GM12878 (cell line): ENCODE data around the gene DMD. TPM values are rescaled to one million over a fixed set of nuclear protein-coding genes. Genes with fewer than 3 reads are reported as not detected.

Source experiments
- ATAC-seq: fragments of 200-7000 bp; cut with Tn5 transposase; 3 replicates; pipeline ENCODE4 v1.9.1; 2020; ENCODE audit warnings: mild to moderate bottlenecking, moderate library complexity
- BruUV-seq: library from RNA; stranded (reverse); fragments of 400-500 nt; replicated peaks from 2 replicates; lab custom pipeline; 2021; lab: Mats Ljungman, UMichigan
- CTCF ChIA-PET: fragments of 300-600 bp; sonication (Branson Sonifier 250); formaldehyde crosslinking; extraction: SDS; loops from one replicate; lab custom pipeline; 2021; ENCODE audit warnings: inconsistent platforms; lab: Yijun Ruan, JAX
- POLR2A ChIA-PET: fragments of 350-600 bp; formaldehyde crosslinking; extraction: SDS; loops from one replicate; lab custom pipeline; 2021; ENCODE audit warnings: inconsistent platforms; lab: Charles Lee
- RAD21 ChIA-PET: fragments of 300-600 bp; sonication (Branson Sonifier 250); formaldehyde crosslinking; loops from one replicate; lab custom pipeline; 2023; ENCODE audit warnings: antibody characterized with exemption; ENCODE audit not compliant: unreplicated experiment; lab: Charles Lee
- SMC1A ChIA-PET: fragments of 300-600 bp; sonication (Branson Sonifier 250); formaldehyde crosslinking; loops from one replicate; lab custom pipeline; 2023; ENCODE audit not compliant: unreplicated experiment, uncharacterized antibody; lab: Charles Lee
- DNase-seq: peaks from one replicate; pipeline ENCODE4 v3.0.0-alpha.2; 2011; ENCODE audit warnings: low read depth, low spot score
- FAIRE-seq: peaks from 3 replicates; lab custom pipeline; 2011; peaks lifted over from hg19 to GRCh38; lab: Jason Lieb, UNC
- H2AFZ ChIP-seq: 2 replicates; pipeline ENCODE4 v1.6.0; 2011; ENCODE audit warnings: low read depth, low read length, control low read depth; ENCODE audit not compliant: control insufficient read depth
- H3K27ac ChIP-seq: 2 replicates; pipeline ENCODE4 v1.5.1; 2011; ENCODE audit warnings: control low read depth; ENCODE audit not compliant: control insufficient read depth, insufficient read depth
- H3K27me3 ChIP-seq, 2 experiments: replicated peaks in 1 of 2; 2 replicates each; pipeline versions ENCODE4 v1.6.0 to v1.6.1; 2011; ENCODE audit warnings: low read length in 1 of 2; ENCODE audit not compliant: control insufficient read depth in 2 of 2, insufficient read depth in 2 of 2
- H3K36me3 ChIP-seq, 2 experiments: 2 replicates each; pipeline ENCODE4 v1.5.1; 2011; ENCODE audit warnings: low read length in 1 of 2; ENCODE audit not compliant: control insufficient read depth in 2 of 2, insufficient read depth in 2 of 2
- H3K4me1 ChIP-seq: 2 replicates; pipeline ENCODE4 v1.6.1; 2011; ENCODE audit warnings: mild to moderate bottlenecking, low read length, moderate library complexity, mixed read lengths; ENCODE audit not compliant: control insufficient read depth, insufficient read depth
- H3K4me2 ChIP-seq: 2 replicates; pipeline ENCODE4 v1.6.0; 2011; ENCODE audit warnings: control low read depth; ENCODE audit not compliant: control insufficient read depth, insufficient read depth
- H3K4me3 ChIP-seq: fragments of 200-600 bp; sonication (generic); 2 replicates; pipeline ENCODE4 v1.5.1; 2016
- H3K79me2 ChIP-seq: 2 replicates; pipeline ENCODE4 v1.6.0; 2011; ENCODE audit warnings: low read length; ENCODE audit not compliant: control insufficient read depth, insufficient read depth
- H3K9ac ChIP-seq: 2 replicates; pipeline ENCODE4 v1.8.0; 2011; ENCODE audit warnings: low read length, control low read depth, mixed read lengths; ENCODE audit not compliant: control insufficient read depth, insufficient read depth
- H3K9me3 ChIP-seq: replicated peaks from 3 replicates; pipeline ENCODE4 v1.5.1; 2011; ENCODE audit warnings: mild to moderate bottlenecking, low read length; ENCODE audit not compliant: control insufficient read depth, insufficient read depth
- H4K20me1 ChIP-seq: 2 replicates; pipeline ENCODE4 v1.6.0; 2011; ENCODE audit not compliant: control insufficient read depth, insufficient read depth
- BCL11A ChIP-seq: IDR thresholded peaks from 2 replicates; pipeline ENCODE4 v1.6.1; 2011; ENCODE audit warnings: low read depth, low read length
- E2F8 ChIP-seq: fragments of 450-650 bp; IDR thresholded peaks from 2 replicates; pipeline ENCODE4 v1.6.1; 2018; ENCODE audit warnings: mild to moderate bottlenecking, low read depth, moderate library complexity; ENCODE audit not compliant: partially characterized antibody
- GABPA ChIP-seq: IDR thresholded peaks from 2 replicates; pipeline ENCODE4 v1.6.1; 2014; ENCODE audit warnings: antibody characterized with exemption, low read depth, mild to moderate bottlenecking, inconsistent platforms
- MEF2A ChIP-seq: IDR thresholded peaks from 2 replicates; pipeline ENCODE4 v1.6.1; 2011; ENCODE audit warnings: low read depth, mild to moderate bottlenecking, low read length, moderate library complexity; ENCODE audit not compliant: insufficient read depth
- STAT3 ChIP-seq: IDR thresholded peaks from 2 replicates; pipeline ENCODE4 v1.6.1; 2011; ENCODE audit warnings: low read depth, low read length, improper control_type of control experiment
- WGBS: methylation state at CpG from one replicate; pipeline ENCODE4 v1.1.6; 2016; ENCODE audit warnings: low lambda C conversion rate; ENCODE audit not compliant: insufficient replicate concordance, insufficient coverage; ENCODE audit errors: missing lambda C conversion rate; 5-methylcytosine and 5-hydroxymethylcytosine counted together
- in situ Hi-C: fragments of 300-500 bp; cut with MboI; formaldehyde crosslinking; loops from 9 replicates; pipeline ENCODE4 v1.14.3; 2018; ENCODE audit warnings: mixed read lengths
- intact Hi-C: fragments of 100-400 bp; cut with micrococcal nuclease; formaldehyde crosslinking; loops from one replicate; pipeline ENCODE4 v1.14.2; 2022; ENCODE audit not compliant: unreplicated experiment
- polyA plus RNA-seq, 11 experiments: library from polyadenylated mRNA; depleted of rRNA in 4 of 11; unstranded in 6 of 11; stranded (reverse) in 5 of 11; fragments of >200 nt; fragmentation: Nextera tagmentation in 4 of 11; fragmentation: Illumina TruSeq in 1 of 11; extraction: Ambion mirVana in 4 of 11; extraction: Trizol in 1 of 11; gene quantifications; 1 replicate in 1 of 11; 2 replicates in 10 of 11; pipeline versions ENCODE4 v1.2.1 to v1.2.3, GENCODE V29; 2011 to 2016; ENCODE audit warnings: inconsistent platforms in 2 of 11, missing spikeins in 2 of 11, low read depth in 1 of 11
- total RNA-seq, 4 experiments: library from RNA; depleted of rRNA in 3 of 4; stranded (reverse); fragments of >200 nt in 3 of 4; fragmentation: Illumina TruSeq in 1 of 4; extraction: Trizol in 1 of 4; gene quantifications; 2 replicates each; pipeline versions ENCODE4 v1.2.1 to v1.2.3, GENCODE V29; 2013 to 2021

Gene DMD
- total and polyA plus RNA-seq, 10 of the 15 experiments (the other 5 are each of a cell fraction or from before 2014, with no cell fraction given) = 1.4 to 24.3 (median 4.3) TPM

- BruUV-seq = no TSS peak
- no peak for FAIRE-seq
- no peaks in the 10 kb centered on the region for H3K4me1 ChIP-seq
- no peak for ATAC-seq
- H2AFZ ChIP-seq = no peak overlapping the region
- WGBS = 88% methylated on average over 1 of the region's 1 CpG
- H3K9ac ChIP-seq = no peak overlapping the region
- TF ChIP-seq GABPA = no peak
- H3K4me2 ChIP-seq = no peak overlapping the region
- H3K9me3 ChIP-seq = no peaks in the 10 kb centered on the region
- H3K36me3 ChIP-seq = no peaks in the 10 kb centered on the region
- intact Hi-C loops = no loop called here
- no peak for DNase-seq
- SMC1A ChIA-PET = no interaction called here
- H3K79me2 ChIP-seq = no peaks in the 10 kb centered on the region
- in situ Hi-C loops = no loop called here
- RAD21 ChIA-PET = interaction anchor here (0.6 kb wide), 1 partner anchor 34 kb away, joined by 3 read pairs; no protein-coding TSS in a partner anchor
- H3K27ac ChIP-seq = no peak overlapping the region
- H4K20me1 ChIP-seq = no peaks in the 10 kb centered on the region
- CTCF ChIA-PET = no interaction called here
- H3K4me3 ChIP-seq = no peak overlapping the region
- H3K27me3 ChIP-seq = no peaks in the 10 kb centered on the region
- POLR2A ChIA-PET = no interaction called here
These were observed 149.3 kb downstream of the DMD start for GRCh38 chrX:33062041-33062440.

GRCh38 chrX:33053001-33053400 is 158.3 kb downstream of the DMD start:
- no peak for DNase-seq
- RAD21 ChIA-PET = no interaction called here
- FAIRE-seq = no peak
- Histone ChIP-seq H3K9me3 (no peaks in the 10 kb centered on the region), H4K20me1 (no peaks in the 10 kb centered on the region), H3K4me1 (no peaks in the 10 kb centered on the region), H3K9ac (no peak overlapping the region), H3K27ac (no peak overlapping the region), H3K79me2 (no peaks in the 10 kb centered on the region), H3K4me2 (no peak overlapping the region), H2AFZ (no peak overlapping the region), H3K4me3 (no peak overlapping the region), H3K27me3 (no peaks in the 10 kb centered on the region), H3K36me3 (no peaks in the 10 kb centered on the region)
- intact Hi-C loops (no loop called here), in situ Hi-C loops (no loop called here)
- WGBS = 42% methylated on average over 9 of the region's 9 CpGs
- TF ChIP-seq BCL11A (no peak), MEF2A (no peak), E2F8 (no peak), STAT3 (no peak)
- no TSS peak for BruUV-seq
- POLR2A ChIA-PET = no interaction called here
- ATAC-seq = no peak
- CTCF ChIA-PET = no interaction called here
- SMC1A ChIA-PET = no interaction called here
